ENCODE results near the gene GCNT2.
"Not testable (repeated sequence)": the region's sequence is repeated elsewhere in the genome, so short reads cannot be mapped to it uniquely, and the experiment has no call there.

Gene GCNT2

DNA sequence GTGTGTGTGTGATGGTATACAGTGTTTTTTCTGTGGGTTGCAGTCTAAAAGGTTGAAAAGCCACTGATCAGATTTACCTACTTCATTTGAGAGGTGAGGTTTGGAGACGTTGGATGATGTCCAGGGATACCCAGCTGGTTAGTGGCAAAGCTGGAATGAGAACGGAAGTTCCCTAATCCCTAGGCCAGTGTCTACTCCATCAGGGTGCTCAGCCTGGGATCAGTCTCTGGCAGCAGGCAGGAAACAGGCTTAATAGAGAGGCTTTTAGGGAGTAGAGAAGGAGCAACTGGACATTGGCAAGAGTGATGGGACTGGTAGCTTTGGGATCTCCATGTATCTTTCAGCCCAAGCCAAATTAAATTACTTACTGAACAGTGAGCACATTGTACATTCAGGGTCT lies 92.6 kb downstream of the GCNT2 start:
- Histone ChIP-seq H3K36me3 (ENCODE audit: insufficient read depth, low read length) (no peaks in the 10 kb centered on the region), H3K9me3 (ENCODE audit: low read depth, low read length) (no peaks in the 10 kb centered on the region), H3K27ac (no peak overlapping the region), H3K4me3 (no peak overlapping the region), H3K9ac (ENCODE audit: insufficient read length) (no peak overlapping the region)
- no peak for DNase-seq (ENCODE audit: low read depth, low spot score)
- TF ChIP-seq EZH2 (IDR thresholded peaks at IDR 0.05) (no peak), POLR2AphosphoS5 (IDR thresholded peaks at IDR 0.05; ENCODE audit: borderline replicate concordance, low read depth, low read length) (no peak), FOXP2 (optimal IDR thresholded peaks at IDR 0.05; ENCODE audit: control extremely low read depth, extremely low read length, insufficient read depth) (no peak)

DNA sequence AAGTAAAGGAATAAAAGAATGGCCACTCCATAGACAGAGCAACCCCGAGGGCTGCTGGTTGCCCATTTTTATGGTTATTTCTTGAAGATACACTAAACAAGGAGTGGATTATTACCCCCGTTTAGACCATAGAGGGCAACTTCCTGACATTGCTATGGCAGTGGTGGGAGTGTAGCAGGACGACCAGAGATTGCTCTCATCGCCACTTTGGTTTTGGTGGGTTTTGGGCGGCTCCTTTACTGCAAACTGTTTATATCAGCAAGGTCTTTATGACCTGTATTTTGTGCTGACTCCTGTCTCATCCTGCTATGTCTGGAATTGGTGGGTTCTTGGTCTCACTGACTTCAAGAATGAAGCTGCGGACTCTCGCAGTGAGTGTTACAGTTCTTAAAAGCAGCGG lies 94.5 kb downstream of the GCNT2 start:
- Histone ChIP-seq H3K36me3 (ENCODE audit: insufficient read depth, low read length) (no peaks in the 10 kb centered on the region), H3K27ac (no peak overlapping the region), H3K4me3 (no peak overlapping the region), H3K9ac (ENCODE audit: insufficient read length) (no peak overlapping the region), H3K9me3 (ENCODE audit: low read depth, low read length) (no peaks in the 10 kb centered on the region)
- DNase-seq (ENCODE audit: low read depth, low spot score) = no peak
- TF ChIP-seq FOXP2 (optimal IDR thresholded peaks at IDR 0.05; ENCODE audit: control extremely low read depth, extremely low read length, insufficient read depth) (no peak), EZH2 (IDR thresholded peaks at IDR 0.05) (no peak), POLR2AphosphoS5 (IDR thresholded peaks at IDR 0.05; ENCODE audit: borderline replicate concordance, low read depth, low read length) (no peak)

DNA sequence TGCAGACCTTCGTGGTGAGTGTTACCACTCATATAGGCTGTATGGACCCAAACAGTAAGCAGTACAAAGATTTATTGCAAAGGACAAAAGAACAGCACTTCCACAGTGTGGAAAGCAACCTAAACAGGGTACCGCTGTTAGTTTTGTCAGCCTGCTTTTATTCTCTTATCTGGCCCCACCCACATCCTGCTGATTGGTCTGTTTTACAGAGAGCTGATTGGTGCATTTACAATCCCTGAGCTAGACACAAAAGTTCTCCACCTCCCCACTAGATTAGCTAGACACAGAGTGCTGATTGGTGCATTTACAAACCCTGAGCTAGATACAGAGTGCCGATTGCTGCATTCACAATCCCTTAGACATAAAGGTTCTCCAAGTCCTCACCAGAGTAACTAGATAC lies 95.1 kb downstream of the GCNT2 start:
- not testable (repeated sequence) for H3K36me3 ChIP-seq (ENCODE audit: insufficient read depth, low read length); H3K9me3 ChIP-seq (ENCODE audit: low read depth, low read length); H3K27ac ChIP-seq; H3K4me3 ChIP-seq; DNase-seq (ENCODE audit: low read depth, low spot score); H3K9ac ChIP-seq (ENCODE audit: insufficient read length)

DNA sequence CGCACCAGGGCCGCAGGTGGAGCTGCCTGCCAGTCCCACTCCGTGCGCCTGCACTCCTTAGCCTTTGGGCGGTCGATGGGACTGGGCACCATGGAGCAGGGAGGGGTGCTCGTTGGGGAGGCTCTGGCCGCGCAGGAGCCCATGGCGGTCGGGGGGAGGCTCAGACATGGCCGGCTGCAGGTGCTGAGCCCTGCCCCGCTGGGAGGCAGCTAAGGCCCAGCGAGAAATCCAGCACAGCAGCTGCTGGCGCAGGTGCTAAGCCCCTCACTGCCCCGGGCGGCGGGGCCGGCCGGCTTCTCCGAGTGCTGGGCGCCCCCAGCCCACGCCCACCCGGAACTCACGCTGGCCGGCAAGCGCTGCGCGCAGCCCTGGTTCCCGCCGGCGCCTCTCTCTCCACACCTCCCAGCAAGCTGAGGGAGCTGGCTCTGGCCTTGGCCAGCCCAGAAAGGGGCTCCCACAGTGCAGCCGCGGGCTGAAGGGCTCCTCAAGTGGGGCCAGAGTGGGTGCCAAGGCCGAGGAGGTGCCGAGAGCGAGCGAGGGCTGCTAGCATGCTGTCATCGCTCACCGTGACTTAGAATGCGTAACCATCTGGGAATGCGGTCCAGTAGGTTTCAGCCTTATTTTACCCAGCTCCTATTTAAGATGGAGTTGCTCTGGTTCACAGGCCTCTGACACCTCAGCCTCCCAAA lies 96.0 kb downstream of the GCNT2 start:
- Histone ChIP-seq H3K9me3 (ENCODE audit: low read depth, low read length) (no peaks in the 10 kb centered on the region), H3K4me3 (no peak overlapping the region), H3K9ac (ENCODE audit: insufficient read length) (no peak overlapping the region), H3K36me3 (ENCODE audit: insufficient read depth, low read length) (no peaks in the 10 kb centered on the region), H3K27ac (no peak overlapping the region)
- TF ChIP-seq FOXP2 (optimal IDR thresholded peaks at IDR 0.05; ENCODE audit: control extremely low read depth, extremely low read length, insufficient read depth) = no peak
- TF ChIP-seq EZH2 (IDR thresholded peaks at IDR 0.05) = no peak
- TF ChIP-seq POLR2AphosphoS5 (IDR thresholded peaks at IDR 0.05; ENCODE audit: borderline replicate concordance, low read depth, low read length) = no peak
- DNase-seq (ENCODE audit: low read depth, low spot score) = no peak

DNA sequence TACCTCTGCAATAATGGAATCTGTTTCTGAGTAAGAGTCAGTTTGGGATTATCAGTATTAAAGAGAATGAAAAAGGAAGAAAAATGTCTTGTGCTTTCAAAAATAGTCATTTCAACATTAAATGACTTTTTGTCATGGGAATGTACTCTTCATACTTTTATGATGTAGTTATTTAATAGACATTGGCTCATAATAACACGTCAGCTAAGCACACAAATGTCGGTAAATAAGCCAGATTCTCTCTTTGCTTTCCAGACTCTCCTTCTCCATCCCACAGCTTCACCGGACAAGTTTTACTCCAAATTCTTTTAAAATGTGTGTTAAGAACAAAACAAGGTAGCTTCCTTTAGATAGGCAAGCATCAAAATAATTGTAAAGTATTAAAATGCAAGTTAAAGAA lies 97.3 kb downstream of the GCNT2 start:
- H3K9ac ChIP-seq (ENCODE audit: insufficient read length) = no peak overlapping the region
- H3K9me3 ChIP-seq (ENCODE audit: low read depth, low read length) = no peaks in the 10 kb centered on the region
- H3K4me3 ChIP-seq = no peak overlapping the region
- no peak for DNase-seq (ENCODE audit: low read depth, low spot score)
- H3K27ac ChIP-seq = no peak overlapping the region
- H3K36me3 ChIP-seq (ENCODE audit: insufficient read depth, low read length) = no peaks in the 10 kb centered on the region
- TF ChIP-seq EZH2 (IDR thresholded peaks at IDR 0.05) (no peak), POLR2AphosphoS5 (IDR thresholded peaks at IDR 0.05; ENCODE audit: borderline replicate concordance, low read depth, low read length) (no peak), FOXP2 (optimal IDR thresholded peaks at IDR 0.05; ENCODE audit: control extremely low read depth, extremely low read length, insufficient read depth) (no peak)

DNA sequence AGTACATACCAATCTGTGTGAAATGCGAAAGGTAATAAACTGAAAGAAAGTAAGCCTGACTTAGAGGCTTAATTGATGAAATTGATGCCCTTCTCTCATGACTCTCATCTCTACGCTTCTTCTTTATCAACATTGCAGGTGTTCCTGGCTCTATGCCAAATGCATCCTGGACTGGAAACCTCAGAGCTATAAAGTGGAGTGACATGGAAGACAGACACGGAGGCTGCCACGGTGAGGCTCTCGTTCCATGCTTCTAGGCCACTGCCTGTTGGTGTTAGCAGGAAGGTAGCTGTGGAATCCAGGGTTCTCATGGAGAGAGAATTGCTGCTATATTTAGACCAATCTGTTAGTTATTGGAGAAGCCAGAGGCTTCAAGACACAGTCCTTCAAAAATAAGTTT lies 100.1 kb downstream of the GCNT2 start:
- no peak for DNase-seq (ENCODE audit: low read depth, low spot score)
- no peak overlapping the region for H3K9ac ChIP-seq (ENCODE audit: insufficient read length)
- no peaks in the 10 kb centered on the region for H3K36me3 ChIP-seq (ENCODE audit: insufficient read depth, low read length)
- H3K27ac ChIP-seq = no peak overlapping the region
- no peak for TF ChIP-seq FOXP2 (optimal IDR thresholded peaks at IDR 0.05; ENCODE audit: control extremely low read depth, extremely low read length, insufficient read depth)
- TF ChIP-seq EZH2 (IDR thresholded peaks at IDR 0.05) = no peak
- no peak for TF ChIP-seq POLR2AphosphoS5 (IDR thresholded peaks at IDR 0.05; ENCODE audit: borderline replicate concordance, low read depth, low read length)
- no peak overlapping the region for H3K4me3 ChIP-seq
- H3K9me3 ChIP-seq (ENCODE audit: low read depth, low read length) = no peaks in the 10 kb centered on the region

DNA sequence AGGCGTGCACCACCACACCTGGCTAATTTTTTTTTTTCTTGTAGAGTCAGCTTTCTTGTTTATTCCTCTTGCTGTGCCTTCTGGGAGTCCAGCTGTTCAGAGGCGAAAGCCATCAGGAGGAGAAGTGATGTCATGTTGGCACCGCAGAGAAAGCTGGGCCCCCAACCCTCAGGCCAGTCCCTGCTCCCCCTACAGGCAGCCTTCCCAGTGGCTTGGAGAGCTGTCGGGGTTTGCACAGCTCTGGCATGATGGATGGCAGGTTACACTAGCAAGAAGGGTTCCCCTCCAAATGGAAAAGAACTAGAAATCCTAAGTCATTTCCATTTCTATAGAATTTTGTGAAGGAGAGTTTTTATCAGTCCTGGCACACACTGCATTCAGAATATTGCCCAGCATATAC lies 100.7 kb downstream of the GCNT2 start:
- H3K4me3 ChIP-seq = no peak overlapping the region
- H3K36me3 ChIP-seq (ENCODE audit: insufficient read depth, low read length) = no peaks in the 10 kb centered on the region
- no peak for DNase-seq (ENCODE audit: low read depth, low spot score)
- H3K9me3 ChIP-seq (ENCODE audit: low read depth, low read length) = no peaks in the 10 kb centered on the region
- H3K9ac ChIP-seq (ENCODE audit: insufficient read length) = no peak overlapping the region
- no peak for TF ChIP-seq EZH2 (IDR thresholded peaks at IDR 0.05)
- TF ChIP-seq POLR2AphosphoS5 (IDR thresholded peaks at IDR 0.05; ENCODE audit: borderline replicate concordance, low read depth, low read length) = no peak
- TF ChIP-seq FOXP2 (optimal IDR thresholded peaks at IDR 0.05; ENCODE audit: control extremely low read depth, extremely low read length, insufficient read depth) = no peak
- H3K27ac ChIP-seq = no peak overlapping the region

DNA sequence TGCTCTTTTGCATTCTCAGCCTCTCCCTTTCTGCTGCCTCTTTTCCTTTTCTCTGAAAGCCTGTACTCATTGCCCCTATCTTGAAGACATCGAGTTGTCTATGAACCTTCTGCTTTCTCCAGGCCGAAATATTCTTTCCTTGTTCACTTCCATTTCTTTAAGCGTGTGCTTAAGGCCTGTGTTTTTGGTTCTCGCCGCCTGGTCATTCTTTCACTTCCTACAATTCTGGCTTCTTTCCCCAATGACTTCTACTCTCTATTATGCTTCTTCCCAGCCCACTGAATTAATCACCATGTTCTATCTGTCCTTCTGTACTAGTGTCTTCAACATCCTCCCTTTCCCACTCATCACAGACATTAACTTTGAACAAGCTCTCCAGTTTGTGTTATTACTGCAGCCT lies 103.7 kb downstream of the GCNT2 start:
- no peak overlapping the region for H3K9ac ChIP-seq (ENCODE audit: insufficient read length)

DNA sequence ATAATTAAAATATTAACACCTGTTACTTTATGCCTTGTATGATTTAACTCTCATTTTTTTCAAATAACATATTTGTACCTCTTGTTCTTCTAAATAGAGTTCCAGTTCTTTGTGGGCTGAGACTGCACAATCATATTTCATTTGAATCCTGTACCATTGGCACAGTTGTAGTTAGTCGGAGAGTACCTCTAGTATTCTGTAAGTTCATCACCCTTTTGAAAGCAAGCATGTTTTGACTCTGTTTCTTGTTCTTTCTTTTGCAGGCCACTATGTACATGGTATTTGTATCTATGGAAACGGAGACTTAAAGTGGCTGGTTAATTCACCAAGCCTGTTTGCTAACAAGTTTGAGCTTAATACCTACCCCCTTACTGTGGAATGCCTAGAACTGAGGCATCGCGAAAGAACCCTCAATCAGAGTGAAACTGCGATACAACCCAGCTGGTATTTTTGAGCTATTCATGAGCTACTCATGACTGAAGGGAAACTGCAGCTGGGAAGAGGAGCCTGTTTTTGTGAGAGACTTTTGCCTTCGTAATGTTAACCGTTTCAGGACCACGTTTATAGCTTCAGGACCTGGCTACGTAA lies 105.1 kb downstream of the GCNT2 start:
- no peaks in the 10 kb centered on the region for H3K36me3 ChIP-seq (ENCODE audit: insufficient read depth, low read length)
- H3K27ac ChIP-seq = no peak overlapping the region
- H3K4me3 ChIP-seq = no peak overlapping the region
- TF ChIP-seq EZH2 (IDR thresholded peaks at IDR 0.05) (no peak), POLR2AphosphoS5 (IDR thresholded peaks at IDR 0.05; ENCODE audit: borderline replicate concordance, low read depth, low read length) (no peak), FOXP2 (optimal IDR thresholded peaks at IDR 0.05; ENCODE audit: control extremely low read depth, extremely low read length, insufficient read depth) (no peak)
- H3K9me3 ChIP-seq (ENCODE audit: low read depth, low read length) = no peaks in the 10 kb centered on the region
- DNase-seq (ENCODE audit: low read depth, low spot score) = no peak
- no peak overlapping the region for H3K9ac ChIP-seq (ENCODE audit: insufficient read length)

More for the DNA sequence above, 103.7 kb downstream of the GCNT2 start:
- no peak for DNase-seq (ENCODE audit: low read depth, low spot score)
- H3K36me3 ChIP-seq (ENCODE audit: insufficient read depth, low read length) = no peaks in the 10 kb centered on the region
- no peak overlapping the region for H3K4me3 ChIP-seq
- H3K27ac ChIP-seq = no peak overlapping the region
- TF ChIP-seq EZH2 (IDR thresholded peaks at IDR 0.05) (no peak), POLR2AphosphoS5 (IDR thresholded peaks at IDR 0.05; ENCODE audit: borderline replicate concordance, low read depth, low read length) (no peak), FOXP2 (optimal IDR thresholded peaks at IDR 0.05; ENCODE audit: control extremely low read depth, extremely low read length, insufficient read depth) (no peak)
- H3K9me3 ChIP-seq (ENCODE audit: low read depth, low read length) = no peaks in the 10 kb centered on the region
